Activated naive CD8-positive, alpha-beta T cell (primary cell): Measurements from ENCODE around the gene REM1.
"Not testable (repeated sequence)": the region's sequence is repeated elsewhere in the genome, so short reads cannot be mapped to it uniquely, and the experiment has no call there.

ENCODE experiments used
- H3K27ac Mint-ChIP-seq: one replicate; pipeline ENCODE4 v1.8.0; 2021; ENCODE audit warnings: mixed read lengths
- H3K27me3 Mint-ChIP-seq: one replicate; pipeline ENCODE4 v1.8.0; 2021; ENCODE audit warnings: mixed read lengths
- H3K36me3 Mint-ChIP-seq: one replicate; pipeline ENCODE4 v1.8.0; 2021; ENCODE audit warnings: mixed read lengths
- H3K4me1 Mint-ChIP-seq: one replicate; pipeline ENCODE4 v1.8.0; 2021; ENCODE audit warnings: low read depth, mixed read lengths
- H3K4me3 Mint-ChIP-seq: one replicate; pipeline ENCODE4 v1.8.0; 2021; ENCODE audit warnings: mild to moderate bottlenecking, mixed read lengths
- H3K9me3 Mint-ChIP-seq: one replicate; pipeline ENCODE4 v1.8.0; 2021; ENCODE audit warnings: low read depth, mixed read lengths

REM1 gene, protein sequence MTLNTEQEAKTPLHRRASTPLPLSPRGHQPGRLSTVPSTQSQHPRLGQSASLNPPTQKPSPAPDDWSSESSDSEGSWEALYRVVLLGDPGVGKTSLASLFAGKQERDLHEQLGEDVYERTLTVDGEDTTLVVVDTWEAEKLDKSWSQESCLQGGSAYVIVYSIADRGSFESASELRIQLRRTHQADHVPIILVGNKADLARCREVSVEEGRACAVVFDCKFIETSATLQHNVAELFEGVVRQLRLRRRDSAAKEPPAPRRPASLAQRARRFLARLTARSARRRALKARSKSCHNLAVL

DNA sequence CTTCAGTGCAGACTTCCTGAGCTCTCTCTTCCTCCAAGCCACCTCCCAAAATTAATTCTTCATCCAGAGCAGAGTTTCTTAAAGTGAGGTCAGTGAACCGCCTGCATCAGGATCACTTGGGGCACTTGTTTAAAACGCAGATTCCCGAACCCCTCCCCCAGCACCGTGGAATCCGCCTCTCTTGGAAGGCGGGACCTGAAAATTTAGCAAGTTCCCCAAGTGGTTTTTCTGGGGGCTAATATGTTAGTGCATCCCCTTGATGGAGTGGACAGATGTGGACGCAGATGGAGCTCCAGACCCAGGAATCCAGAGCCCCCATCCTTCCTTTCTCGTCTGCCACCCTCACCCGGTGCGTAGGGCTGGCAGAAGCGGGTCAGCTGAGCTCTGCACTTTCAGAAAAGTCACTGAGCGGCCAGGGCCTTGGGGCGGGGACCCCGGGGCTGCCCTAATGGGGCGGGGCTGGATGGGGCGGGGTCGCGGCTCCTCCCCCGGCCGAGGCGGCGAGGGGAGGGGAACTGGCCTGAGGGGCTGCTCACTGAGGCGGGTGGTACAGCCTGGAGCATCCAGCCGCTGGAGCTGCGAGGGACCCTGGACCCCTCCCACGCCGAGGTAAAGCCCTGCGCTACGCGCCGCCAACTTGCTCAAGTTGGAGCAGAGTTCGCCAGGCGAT lies at the start of gene REM1, which contains the start of gene DEFB124:
Gene REM1 (plus strand): TSS at position 531 of the 670 bp plus-strand sequence. CDS start 1,158 bp downstream, outside the sequence.
Gene DEFB124 (minus strand): TSS at position 370 of the 670 bp plus-strand sequence. CDS start 2,114 bp downstream, outside the sequence.
- Mint-ChIP-seq H3K27me3 (peaks cover 24% of the 10 kb centered on the region), H3K9me3 (peaks cover 4% of the 10 kb centered on the region), H3K4me3 (peak within 1 kb of the TSS; percentile 55)

DNA sequence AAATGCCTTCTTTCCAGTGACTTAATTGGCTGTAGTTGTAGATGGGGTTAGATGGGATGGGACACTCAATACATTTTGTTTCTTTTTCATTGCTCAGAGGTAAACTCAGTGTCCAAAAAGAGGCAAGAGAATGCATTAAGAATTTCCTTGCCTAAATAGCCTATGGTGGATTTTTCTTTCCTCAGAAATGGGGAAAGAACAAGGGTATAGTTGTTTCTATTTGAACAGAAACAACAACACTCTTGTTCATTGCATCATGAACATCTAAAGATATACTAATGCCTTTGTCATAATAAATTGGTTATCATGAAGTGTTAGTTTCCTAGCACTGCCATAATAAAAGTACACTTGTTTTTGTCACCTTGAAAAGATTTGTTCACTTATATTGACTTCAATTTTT lies 49.3 kb upstream of the REM1 start:
- H3K27ac Mint-ChIP-seq = no peak overlapping the region
- H3K27me3 Mint-ChIP-seq = peaks cover 8% of the 10 kb centered on the region
- H3K36me3 Mint-ChIP-seq = no peaks in the 10 kb centered on the region
- H3K9me3 Mint-ChIP-seq = peaks cover 3% of the 10 kb centered on the region
- no peaks in the 10 kb centered on the region for H3K4me1 Mint-ChIP-seq
- H3K4me3 Mint-ChIP-seq = no peak overlapping the region

More for the DNA sequence above, at the start of gene REM1, which contains the start of gene DEFB124:
- H3K36me3 Mint-ChIP-seq = no peaks in the 10 kb centered on the region
- peaks cover 19% of the 10 kb centered on the region for H3K4me1 Mint-ChIP-seq
- H3K27ac Mint-ChIP-seq = no peak within 1 kb of the TSS

DNA sequence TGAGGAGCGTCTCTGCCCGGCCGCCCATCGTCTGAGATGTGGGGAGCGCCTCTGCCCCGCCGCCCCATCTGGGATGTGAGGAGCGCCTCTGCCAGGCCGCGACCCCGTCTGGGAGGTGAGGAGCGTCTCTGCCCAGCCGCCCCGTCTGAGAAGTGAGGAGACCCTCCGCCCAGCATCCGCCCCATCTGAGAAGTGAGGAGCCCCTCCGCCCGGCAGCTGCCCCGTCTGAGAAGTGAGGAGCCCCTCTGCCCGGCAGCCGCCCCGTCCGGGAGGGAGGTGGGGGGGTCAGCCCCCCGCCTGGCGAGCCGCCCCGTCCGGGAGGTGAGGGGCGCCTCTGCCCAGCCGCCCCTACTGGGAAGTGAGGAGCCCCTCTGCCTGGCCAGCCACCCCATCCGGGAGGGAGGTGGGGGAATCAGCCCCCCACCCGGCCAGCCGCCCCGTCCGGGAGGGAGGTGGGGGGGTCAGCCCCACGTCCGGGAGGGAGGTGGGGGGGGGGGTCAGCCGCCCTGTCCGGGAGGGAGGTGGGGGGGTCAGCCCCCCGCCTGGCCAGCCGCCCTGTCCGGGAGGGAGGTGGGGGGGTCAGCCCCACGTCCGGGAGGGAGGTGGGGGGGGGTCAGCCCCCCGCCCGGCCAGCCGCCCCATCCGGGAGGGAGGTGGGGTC lies 48.1 kb upstream of the REM1 start:
- not testable (repeated sequence) for H3K27me3 Mint-ChIP-seq, H3K4me3 Mint-ChIP-seq, H3K36me3 Mint-ChIP-seq, H3K27ac Mint-ChIP-seq, H3K4me1 Mint-ChIP-seq, H3K9me3 Mint-ChIP-seq

DNA sequence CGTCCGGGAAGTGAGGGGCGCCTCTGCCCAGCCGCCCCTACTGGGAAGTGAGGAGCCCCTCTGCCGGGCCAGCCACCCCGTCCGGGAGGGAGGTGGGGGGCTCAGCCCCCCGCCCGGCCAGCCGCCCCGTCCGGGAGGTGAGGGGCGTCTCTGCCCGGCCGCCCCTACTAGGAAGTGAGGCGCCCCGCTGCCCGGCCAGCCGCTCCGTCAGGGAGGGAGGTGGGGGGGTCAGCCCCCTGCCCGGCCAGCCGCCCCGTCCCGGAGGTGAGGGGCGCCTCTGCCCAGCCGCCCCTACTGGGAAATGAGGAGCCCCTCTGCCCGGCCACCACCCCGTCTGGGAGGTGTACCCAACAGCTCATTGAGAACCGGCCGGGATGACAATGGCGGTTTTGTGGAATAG lies 47.5 kb upstream of the REM1 start:
- peaks cover 10% of the 10 kb centered on the region for H3K27me3 Mint-ChIP-seq
- not testable (repeated sequence) for H3K36me3 Mint-ChIP-seq, H3K4me3 Mint-ChIP-seq, H3K4me1 Mint-ChIP-seq, H3K27ac Mint-ChIP-seq, H3K9me3 Mint-ChIP-seq

DNA sequence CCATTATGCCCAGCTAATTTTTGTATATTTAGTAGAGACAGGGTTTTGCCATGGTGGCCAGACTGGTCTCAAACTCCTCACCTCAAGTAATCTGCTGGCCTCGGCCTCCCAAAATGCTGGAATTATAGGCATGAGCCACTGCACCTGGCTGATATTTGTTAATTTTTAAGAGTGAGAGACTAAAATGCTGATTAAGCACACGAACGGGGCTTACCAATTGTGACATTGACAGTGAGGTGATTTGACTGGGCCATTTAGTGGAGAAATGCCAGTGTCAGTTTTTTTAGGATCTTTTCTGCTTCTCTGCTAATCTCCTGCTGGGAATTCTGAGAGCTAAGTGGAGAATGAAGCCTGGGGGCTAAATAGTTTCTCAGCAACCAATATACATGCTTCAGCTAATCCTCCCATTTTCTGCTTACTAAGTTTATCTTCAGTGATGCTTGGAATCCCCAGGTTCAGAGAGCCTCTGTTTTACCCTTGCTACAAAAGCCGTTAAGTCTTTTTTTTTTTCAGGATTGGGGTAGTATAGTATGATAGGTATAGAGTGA lies 44.4 kb upstream of the REM1 start:
- no peaks in the 10 kb centered on the region for H3K4me1 Mint-ChIP-seq
- peaks cover 3% of the 10 kb centered on the region for H3K9me3 Mint-ChIP-seq
- H3K4me3 Mint-ChIP-seq = no peak overlapping the region
- peaks cover 12% of the 10 kb centered on the region for H3K27me3 Mint-ChIP-seq
- H3K27ac Mint-ChIP-seq = no peak overlapping the region
- H3K36me3 Mint-ChIP-seq = no peaks in the 10 kb centered on the region

DNA sequence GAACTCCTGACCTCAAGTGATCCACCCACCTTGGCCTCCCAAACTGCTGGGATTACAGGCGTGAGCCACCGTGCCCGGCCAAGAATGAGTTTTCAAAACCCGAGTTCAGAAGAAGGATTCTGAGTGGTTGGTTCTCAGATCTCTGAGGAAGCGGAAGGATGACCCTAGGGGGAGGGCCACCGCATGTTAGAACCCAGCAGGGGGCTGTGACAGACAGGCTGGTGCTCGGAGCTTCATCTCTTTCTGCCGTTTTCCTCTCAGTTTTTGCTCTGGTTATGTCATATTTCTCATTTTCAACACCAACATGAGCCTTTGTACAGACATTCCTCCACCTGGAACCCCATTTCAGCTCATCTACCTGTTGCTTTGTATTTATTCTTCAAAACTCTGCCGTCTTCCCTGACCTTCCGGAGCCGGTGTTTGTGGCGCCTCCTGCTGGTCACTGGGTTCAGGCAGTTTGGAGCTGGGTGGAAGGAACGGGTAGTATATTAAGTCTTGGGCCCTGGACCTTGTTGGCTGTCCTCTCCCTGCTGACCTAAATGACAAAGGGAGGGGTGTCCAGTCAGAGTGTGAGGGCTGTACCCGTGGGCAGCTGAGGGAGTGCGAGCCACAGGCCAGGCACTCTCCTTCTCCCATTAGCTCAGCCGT lies 35.0 kb upstream of the REM1 start, which contains the start of gene DEFB123:
Gene DEFB123 (plus strand): TSS at position 621 of the 648 bp plus-strand sequence. CDS start 67 bp downstream, outside the sequence.
- Mint-ChIP-seq H3K9me3 (no peaks in the 10 kb centered on the region), H3K4me1 (no peaks in the 10 kb centered on the region), H3K36me3 (no peaks in the 10 kb centered on the region), H3K4me3 (no peak within 1 kb of the TSS), H3K27ac (no peak within 1 kb of the TSS), H3K27me3 (peaks cover 5% of the 10 kb centered on the region)

DNA sequence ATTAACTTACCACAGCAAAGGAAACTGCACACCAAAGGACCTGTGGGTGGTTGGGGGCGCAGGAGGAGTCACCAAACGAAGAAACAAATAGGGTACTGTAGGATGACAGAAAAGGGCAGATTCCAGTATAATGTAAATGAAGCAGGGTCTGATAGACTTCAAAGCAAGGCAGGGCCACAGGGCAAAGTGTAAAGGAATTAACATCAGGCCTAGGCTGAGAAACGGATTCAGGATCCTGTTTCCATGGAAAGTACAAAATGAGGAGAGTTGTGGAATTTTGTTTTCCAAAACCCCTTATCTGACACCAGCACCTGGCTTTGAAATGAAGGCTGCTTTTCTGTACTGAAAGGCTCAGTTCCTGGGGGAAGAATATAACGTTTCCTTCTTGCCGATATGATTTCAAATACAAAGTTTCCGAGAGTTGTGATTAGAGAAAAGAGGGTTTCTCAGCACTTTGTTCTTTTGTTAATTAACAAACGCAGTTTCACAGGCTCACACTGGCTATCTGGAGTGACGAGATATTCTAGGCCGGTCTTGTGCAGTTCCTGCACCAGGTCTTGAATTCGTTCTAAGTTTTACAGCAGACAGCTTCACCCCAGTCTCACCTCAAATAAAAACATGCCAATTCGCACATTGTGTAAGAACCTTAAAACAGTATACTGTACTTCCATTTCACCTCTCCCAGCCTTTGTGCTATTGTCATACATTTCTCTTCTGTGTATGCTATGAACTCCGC lies 28.8 kb upstream of the REM1 start:
- Mint-ChIP-seq H3K4me1 (no peaks in the 10 kb centered on the region), H3K27me3 (peaks cover 9% of the 10 kb centered on the region), H3K27ac (no peak overlapping the region), H3K9me3 (no peaks in the 10 kb centered on the region), H3K36me3 (peaks cover 2% of the 10 kb centered on the region), H3K4me3 (no peak overlapping the region)

DNA sequence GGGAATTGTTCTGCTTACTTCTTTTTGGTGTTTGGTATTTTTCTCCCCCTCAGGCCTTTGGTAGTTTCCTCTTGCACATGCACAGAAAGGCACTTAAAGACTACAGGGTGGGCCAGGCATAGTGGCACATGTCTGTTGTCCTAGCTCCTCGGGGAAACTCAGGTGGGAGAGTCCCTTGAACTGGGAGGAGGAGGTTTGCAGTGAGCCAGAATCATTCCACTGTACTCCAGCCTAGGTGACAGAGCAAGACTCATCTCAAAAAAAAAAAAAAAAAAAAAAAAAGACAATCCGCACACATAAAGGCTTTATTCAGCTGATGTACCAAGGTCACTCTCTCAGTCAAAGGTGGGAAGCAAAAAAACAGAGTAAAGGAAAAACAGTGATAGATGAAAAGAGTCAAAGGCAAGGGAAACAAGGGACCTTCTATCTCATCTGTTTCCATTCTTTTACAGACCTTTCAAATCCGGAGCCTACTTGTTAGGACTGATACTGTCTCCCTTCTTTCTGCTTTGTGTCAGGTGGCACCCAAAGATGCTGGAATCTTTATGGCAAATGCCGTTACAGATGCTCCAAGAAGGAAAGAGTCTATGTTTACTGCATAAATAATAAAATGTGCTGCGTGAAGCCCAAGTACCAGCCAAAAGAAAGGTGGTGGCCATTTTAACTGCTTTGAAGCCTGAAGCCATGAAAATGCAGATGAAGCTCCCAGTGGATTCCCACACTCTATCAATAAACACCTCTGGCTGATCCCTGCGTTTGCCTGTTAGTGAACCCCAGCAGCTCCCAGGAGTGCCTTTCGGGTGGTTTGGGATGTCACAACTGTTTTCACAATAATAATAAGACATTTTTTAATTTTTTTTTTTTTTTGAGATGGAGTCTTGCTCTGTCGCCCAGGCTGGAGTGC lies 25.3 kb upstream of the REM1 start:
- H3K4me3 Mint-ChIP-seq = no peak overlapping the region
- no peaks in the 10 kb centered on the region for H3K9me3 Mint-ChIP-seq
- no peaks in the 10 kb centered on the region for H3K4me1 Mint-ChIP-seq
- H3K36me3 Mint-ChIP-seq = peaks cover 2% of the 10 kb centered on the region
- peaks cover 6% of the 10 kb centered on the region for H3K27me3 Mint-ChIP-seq
- H3K27ac Mint-ChIP-seq = no peak overlapping the region

DNA sequence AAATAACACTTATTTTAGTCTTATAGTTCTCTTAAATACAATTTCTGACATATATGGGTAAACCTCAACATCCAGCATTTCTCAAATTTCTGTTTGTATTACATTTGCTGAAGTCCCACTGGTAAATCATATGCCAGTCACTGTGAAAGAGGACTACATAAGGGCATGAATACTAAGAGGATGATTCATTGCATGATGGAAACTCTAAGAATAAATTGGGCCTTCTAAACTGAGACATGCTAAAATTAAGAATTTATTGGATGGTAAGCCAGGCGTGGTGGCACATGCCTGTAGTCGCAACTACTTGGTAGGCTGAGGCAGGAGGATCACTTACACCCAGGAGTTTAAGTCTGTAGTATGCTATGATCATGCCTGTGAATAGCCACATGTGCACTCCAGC lies 22.5 kb upstream of the REM1 start:
- Mint-ChIP-seq H3K4me1 (no peaks in the 10 kb centered on the region), H3K4me3 (no peak overlapping the region), H3K36me3 (peaks cover 2% of the 10 kb centered on the region), H3K27me3 (peaks cover 6% of the 10 kb centered on the region), H3K27ac (no peak overlapping the region), H3K9me3 (no peaks in the 10 kb centered on the region)

DNA sequence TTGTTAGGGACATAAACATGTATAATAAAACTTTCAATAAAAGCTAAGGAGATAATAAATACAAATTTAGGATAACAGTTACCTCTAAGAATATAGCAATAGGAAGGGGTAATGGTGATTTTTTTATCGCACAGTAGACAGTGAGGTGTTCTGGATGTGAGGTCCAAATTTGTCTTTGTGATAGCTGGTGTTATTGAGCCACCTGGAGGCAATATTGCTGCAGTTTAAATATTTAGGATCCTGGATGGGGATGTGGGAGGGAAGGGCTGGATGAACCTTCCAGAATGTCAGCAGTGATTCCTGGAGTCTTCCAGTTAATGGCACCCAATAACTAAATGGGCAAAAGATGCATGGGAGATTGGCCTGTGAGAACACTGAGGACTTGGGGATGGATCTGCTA lies 20.7 kb upstream of the REM1 start:
- Mint-ChIP-seq H3K36me3 (peaks cover 2% of the 10 kb centered on the region), H3K4me3 (no peak overlapping the region), H3K27me3 (peaks cover 8% of the 10 kb centered on the region), H3K4me1 (no peaks in the 10 kb centered on the region), H3K9me3 (no peaks in the 10 kb centered on the region), H3K27ac (no peak overlapping the region)

DNA sequence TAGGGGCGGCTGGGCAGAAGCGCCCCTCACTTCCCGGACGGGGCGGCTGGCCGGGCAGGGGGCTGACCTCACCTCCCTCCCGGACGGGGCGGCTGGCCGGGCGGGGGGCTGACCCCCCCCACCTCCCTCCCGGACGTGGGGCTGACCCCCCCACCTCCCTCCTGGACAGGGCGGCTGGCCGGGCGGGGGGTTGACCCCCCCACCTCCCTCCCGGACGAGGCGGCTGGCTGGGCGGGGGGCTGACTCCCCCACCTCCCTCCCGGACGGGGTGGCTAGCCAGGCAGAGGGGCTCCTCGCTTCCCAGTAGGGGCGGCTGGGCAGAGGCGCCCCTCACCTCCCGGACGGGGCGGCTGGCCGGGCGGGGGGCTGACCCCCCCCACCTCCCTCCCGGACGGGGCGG lies 4.1 kb upstream of the REM1 start:
- H3K36me3 Mint-ChIP-seq, H3K27ac Mint-ChIP-seq, H3K9me3 Mint-ChIP-seq, H3K27me3 Mint-ChIP-seq, H3K4me3 Mint-ChIP-seq: not testable (repeated sequence)
- peaks cover 17% of the 10 kb centered on the region for H3K4me1 Mint-ChIP-seq

DNA sequence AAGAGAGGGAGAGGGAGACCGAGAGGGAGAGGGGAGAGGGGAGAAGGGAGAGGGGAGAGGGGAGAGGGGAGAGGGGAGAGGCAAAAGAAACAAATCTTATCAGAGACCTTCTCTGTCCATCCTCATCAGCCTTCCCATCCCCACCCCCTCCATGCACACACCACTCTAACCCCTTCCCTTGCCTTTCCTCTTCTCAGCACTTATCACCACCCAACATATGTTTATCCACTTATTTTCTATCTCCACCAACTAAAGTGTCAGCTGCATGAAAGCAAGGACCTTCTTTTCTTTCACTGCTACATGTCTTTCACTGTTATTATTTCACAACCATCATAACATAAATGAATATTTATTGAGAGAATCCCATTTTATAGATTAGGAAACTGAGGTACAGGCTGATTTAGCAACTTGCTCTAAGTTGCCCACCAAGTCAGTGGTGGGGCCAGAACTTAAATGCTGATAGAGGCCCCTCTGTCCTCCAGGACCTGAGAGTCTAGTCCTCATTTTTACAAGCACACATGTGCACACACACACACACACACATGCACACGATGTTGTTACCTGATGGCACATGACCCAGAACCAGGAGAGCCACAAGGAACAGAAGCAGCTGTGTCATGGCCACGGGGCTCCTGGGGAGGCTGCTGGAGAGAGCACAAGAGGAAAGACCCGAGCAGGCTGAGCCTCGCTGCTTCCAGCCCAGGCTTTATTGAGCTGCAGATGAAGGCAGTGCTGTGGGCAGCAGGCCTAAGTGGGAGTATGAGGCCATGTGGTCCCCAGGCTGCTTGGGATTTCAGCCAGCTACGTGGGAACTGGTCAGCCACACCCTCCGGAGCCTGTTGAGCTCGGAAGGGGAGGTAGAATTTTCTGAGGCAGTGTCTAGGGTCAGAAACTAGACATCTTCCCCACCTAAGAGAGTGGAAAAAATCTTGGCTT lies 2.4 kb upstream of the REM1 start:
- peaks cover 4% of the 10 kb centered on the region for H3K9me3 Mint-ChIP-seq
- H3K36me3 Mint-ChIP-seq = no peaks in the 10 kb centered on the region
- H3K27ac Mint-ChIP-seq = no peak overlapping the region
- H3K27me3 Mint-ChIP-seq = peaks cover 20% of the 10 kb centered on the region
- peaks cover 19% of the 10 kb centered on the region for H3K4me1 Mint-ChIP-seq
- H3K4me3 Mint-ChIP-seq = no peak overlapping the region
